ENCODE data around the gene PDE4DIP.
"Not testable (repeated sequence)": the region's sequence is repeated elsewhere in the genome, so short reads cannot be mapped to it uniquely, and the experiment has no call there.

GRCh38 chr1:148958343-148958742 is 114.1 kb downstream of the PDE4DIP start:
- not testable (repeated sequence) for TF ChIP-seq CTCF, POLR2A (IDR thresholded peaks at IDR 0.05)
